Hepatocyte (in vitro differentiated cells): ENCODE data around the gene TENT5A. TPM values are rescaled to one million over a fixed set of nuclear protein-coding genes. Genes with fewer than 3 reads are reported as not detected.
A peak's percentile ranks its signal among the peaks of the same experiment; 100 is the strongest.

Experiments
- DNase-seq: peaks from one replicate; pipeline ENCODE4 v3.0.0-alpha.2; 2016; ENCODE audit warnings: low spot score
- H2AFZ ChIP-seq: fragments of 200-600 bp; sonication (generic); 2 replicates; pipeline ENCODE4 v1.6.0; 2016; ENCODE audit warnings: antibody characterized with exemption, mild to moderate bottlenecking
- H3K27ac ChIP-seq: fragments of 200-600 bp; sonication (generic); 2 replicates; pipeline ENCODE4 v1.5.1; 2016; ENCODE audit warnings: mild to moderate bottlenecking
- H3K27me3 ChIP-seq: fragments of 200-600 bp; sonication (generic); 2 replicates; pipeline ENCODE4 v1.6.1; 2016
- H3K36me3 ChIP-seq: fragments of 200-600 bp; sonication (generic); replicated peaks from 2 replicates; pipeline ENCODE4 v1.5.1; 2016; ENCODE audit warnings: low read depth; ENCODE audit not compliant: insufficient read depth
- H3K4me1 ChIP-seq: fragments of 200-600 bp; sonication (generic); 2 replicates; pipeline ENCODE4 v1.5.1; 2016; ENCODE audit warnings: mild to moderate bottlenecking, moderate library complexity; ENCODE audit not compliant: insufficient read depth
- H3K4me2 ChIP-seq: fragments of 200-600 bp; sonication (generic); 2 replicates; pipeline ENCODE4 v1.6.0; 2016
- H3K4me3 ChIP-seq: fragments of 200-600 bp; sonication (generic); 2 replicates; pipeline ENCODE4 v1.5.1; 2016; ENCODE audit warnings: mild to moderate bottlenecking
- H3K79me2 ChIP-seq: fragments of 200-600 bp; sonication (generic); 2 replicates; pipeline ENCODE4 v1.6.0; 2017; ENCODE audit warnings: mild to moderate bottlenecking
- H3K9me2 ChIP-seq: fragments of 200-600 bp; sonication (generic); replicated peaks from 2 replicates; pipeline ENCODE4 v1.6.0; 2017; ENCODE audit warnings: mild to moderate bottlenecking; ENCODE audit not compliant: insufficient read depth
- H3K9me3 ChIP-seq: fragments of 200-600 bp; sonication (generic); 2 replicates; pipeline ENCODE4 v1.5.1; 2016; ENCODE audit warnings: low read depth, mild to moderate bottlenecking
- H4K20me1 ChIP-seq: fragments of 200-600 bp; sonication (generic); 2 replicates; pipeline ENCODE4 v1.6.0; 2016; ENCODE audit warnings: mild to moderate bottlenecking; ENCODE audit not compliant: insufficient read depth, poor library complexity, severe bottlenecking
- CTCF ChIP-seq: fragments of 200-600 bp; sonication (generic); IDR thresholded peaks from 2 replicates; pipeline ENCODE4 v1.5.1; 2016; ENCODE audit warnings: antibody characterized with exemption, mild to moderate bottlenecking; ENCODE audit not compliant: poor library complexity
- EZH2 ChIP-seq: fragments of 200-600 bp; sonication (generic); IDR thresholded peaks from 2 replicates; pipeline ENCODE4 v1.6.1; 2016; ENCODE audit warnings: antibody characterized with exemption, mild to moderate bottlenecking, borderline replicate concordance
- EZH2phosphoT487 ChIP-seq: fragments of 200-600 bp; sonication (generic); IDR thresholded peaks from one replicate; pipeline ENCODE4 v1.6.1; 2018; ENCODE audit warnings: antibody characterized with exemption, mild to moderate bottlenecking, low read depth, moderate library complexity; ENCODE audit not compliant: unreplicated experiment, severe bottlenecking
- WGBS: methylation state at CpG from one replicate; pipeline ENCODE4 v1.1.6; 2016; ENCODE audit warnings: low lambda C conversion rate; ENCODE audit errors: missing lambda C conversion rate; 5-methylcytosine and 5-hydroxymethylcytosine counted together
- polyA plus RNA-seq: library from polyadenylated mRNA; unstranded; fragments of >200 nt; fragmentation: Nextera tagmentation; extraction: Ambion mirVana; gene quantifications from 2 replicates; pipeline ENCODE4 v1.2.1, GENCODE V29; 2016
- total RNA-seq: library from RNA; depleted of rRNA; stranded (reverse); fragments of >200 nt; gene quantifications from 2 replicates; pipeline ENCODE4 v1.2.3, GENCODE V29; 2014

The TENT5A gene
- total and polyA plus RNA-seq, 2 experiments from 2014 or later, result 79.6 to 101 TPM

GRCh38 chr6:81767163-81767891, 14.8 kb upstream of the TENT5A start:
- no peak for DNase-seq
- H3K4me3 ChIP-seq, result no peak overlapping the region
- H3K9me2 ChIP-seq, result no peaks in the 10 kb centered on the region
- no peak overlapping the region for H2AFZ ChIP-seq
- no peaks in the 10 kb centered on the region for H3K36me3 ChIP-seq
- H3K9me3 ChIP-seq, result no peaks in the 10 kb centered on the region
- WGBS, result 76% methylated on average over 4 of the region's 4 CpGs
- H3K27me3 ChIP-seq, result no peaks in the 10 kb centered on the region
- no peaks in the 10 kb centered on the region for H4K20me1 ChIP-seq
- no peaks in the 10 kb centered on the region for H3K79me2 ChIP-seq
- peaks cover 20% of the 10 kb centered on the region for H3K4me1 ChIP-seq
- TF ChIP-seq EZH2phosphoT487 (no peak), CTCF (no peak), EZH2 (no peak)
- peak overlapping the region; percentile 67 for H3K4me2 ChIP-seq
- H3K27ac ChIP-seq, result peak overlapping the region; percentile 72

DNA sequence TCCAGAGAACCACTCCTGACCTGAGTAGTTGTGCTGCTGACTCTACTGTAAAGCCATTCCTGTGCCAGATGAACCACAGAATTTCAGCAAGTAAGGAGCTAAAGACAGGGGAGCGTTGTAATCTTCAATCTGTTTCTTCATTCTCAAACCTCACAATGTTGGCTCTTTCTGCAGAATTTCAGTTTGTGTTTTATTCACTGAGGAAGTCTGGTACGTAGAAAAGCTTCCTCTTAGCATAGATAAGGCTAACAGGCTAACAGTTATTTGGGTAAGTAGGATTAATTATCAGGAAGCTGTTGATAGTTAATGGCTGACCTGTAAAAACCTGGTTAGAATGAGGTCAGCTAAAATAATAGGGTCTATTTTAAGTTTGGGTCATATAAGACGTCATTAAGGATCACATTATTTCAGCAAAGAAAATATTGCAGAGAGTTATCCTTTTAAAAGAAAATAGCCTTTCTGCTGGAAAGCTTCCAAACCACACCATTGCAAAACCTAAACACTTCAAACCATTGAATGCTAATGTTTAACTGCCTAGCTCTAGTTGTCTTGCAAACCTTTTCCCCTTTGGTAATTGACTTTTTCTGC, 14.1 kb upstream of the TENT5A start:
- DNase-seq, result peak; percentile 44
- no peaks in the 10 kb centered on the region for H3K79me2 ChIP-seq
- H3K4me3 ChIP-seq, result no peak overlapping the region
- peak overlapping the region; percentile 67 for H3K4me2 ChIP-seq
- H3K4me1 ChIP-seq, result peaks cover 27% of the 10 kb centered on the region
- no peaks in the 10 kb centered on the region for H3K9me2 ChIP-seq
- 33% methylated on average over 3 of the region's 3 CpGs for WGBS
- H2AFZ ChIP-seq, result peak overlapping the region; percentile 28
- no peaks in the 10 kb centered on the region for H3K9me3 ChIP-seq
- no peaks in the 10 kb centered on the region for H3K36me3 ChIP-seq
- H3K27me3 ChIP-seq, result no peaks in the 10 kb centered on the region
- H3K27ac ChIP-seq, result peak overlapping the region; percentile 72
- H4K20me1 ChIP-seq, result no peaks in the 10 kb centered on the region
- TF ChIP-seq EZH2phosphoT487, result no peak
- no peak for TF ChIP-seq EZH2
- no peak for TF ChIP-seq CTCF

DNA sequence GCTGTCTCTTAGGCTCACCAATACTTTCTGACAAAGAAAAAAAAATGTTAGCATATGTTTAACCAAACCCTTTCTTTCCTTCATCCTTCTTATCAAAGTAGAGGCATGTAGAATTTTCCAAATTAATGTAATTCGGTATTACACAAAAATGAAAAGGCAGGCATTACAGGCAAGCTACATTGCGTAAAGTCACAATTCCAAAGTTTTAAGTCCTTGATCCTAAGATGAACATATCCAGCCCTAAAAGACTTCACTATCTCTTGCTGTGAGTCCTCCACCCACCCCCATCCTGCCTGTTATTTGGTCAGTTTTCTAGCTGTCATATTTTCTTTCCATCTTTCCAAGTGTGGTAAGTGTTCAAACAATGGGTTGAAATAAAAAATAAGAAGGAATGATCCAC, 12.1 kb upstream of the TENT5A start:
- Histone ChIP-seq H3K79me2 (no peaks in the 10 kb centered on the region), H3K4me2 (no peak overlapping the region), H3K4me1 (peaks cover 41% of the 10 kb centered on the region), H3K4me3 (no peak overlapping the region), H4K20me1 (no peaks in the 10 kb centered on the region), H2AFZ (no peak overlapping the region), H3K9me2 (no peaks in the 10 kb centered on the region), H3K27me3 (no peaks in the 10 kb centered on the region), H3K27ac (no peak overlapping the region), H3K36me3 (no peaks in the 10 kb centered on the region), H3K9me3 (no peaks in the 10 kb centered on the region)
- 87% methylated on average over 2 of the region's 2 CpGs for WGBS
- TF ChIP-seq EZH2phosphoT487 (no peak), CTCF (no peak), EZH2 (no peak)
- DNase-seq, result no peak
